HG03457 (cell line): ENCODE results near the gene TEX29.

Experiments used
- ATAC-seq: cut with Tn5 transposase; IDR thresholded peaks from one replicate; pipeline ENCODE4 v1.9.1; 2021; ENCODE audit warnings: moderate number of reproducible peaks; ENCODE audit not compliant: unreplicated experiment

The TEX29 gene

DNA sequence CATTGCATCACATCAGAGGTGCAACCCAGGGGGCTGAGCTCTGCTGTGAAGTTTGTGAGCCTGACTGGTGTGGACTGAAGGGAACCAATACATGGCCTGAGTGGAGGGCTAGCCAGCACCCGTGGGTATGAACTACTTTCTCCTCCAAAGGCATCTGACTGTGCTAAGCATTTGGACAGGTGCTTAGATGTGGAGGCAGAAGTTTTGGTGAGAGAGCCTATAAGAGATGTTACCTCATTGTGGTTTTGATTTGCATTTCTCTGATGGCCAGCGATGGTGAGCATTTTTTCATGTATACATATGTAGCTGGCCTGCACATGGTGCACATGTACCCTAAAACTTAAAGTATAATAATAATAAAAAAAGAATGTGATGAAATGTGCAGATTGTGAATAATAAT lies 46.9 kb downstream of the TEX29 start:
- no peak for ATAC-seq

DNA sequence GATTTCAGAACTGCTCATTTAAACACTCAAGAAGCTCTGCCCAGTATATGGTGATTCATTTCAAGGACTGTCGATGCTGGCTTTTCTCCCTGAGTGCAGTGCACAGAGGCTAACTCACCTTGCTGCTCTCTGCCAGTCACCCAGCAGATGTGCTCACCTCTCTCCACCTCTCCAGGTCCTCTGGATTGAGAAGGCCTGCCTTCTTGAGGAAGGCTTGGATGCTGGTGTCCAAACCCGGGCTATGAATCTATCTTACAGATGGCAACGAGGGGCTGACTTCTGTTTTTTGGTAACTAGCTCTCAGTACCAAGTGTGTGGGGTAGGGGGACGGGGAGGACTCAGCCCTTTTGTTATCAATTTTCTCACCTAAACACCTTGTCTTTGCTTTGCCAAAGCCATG lies 47.6 kb downstream of the TEX29 start:
- no peak for ATAC-seq

DNA sequence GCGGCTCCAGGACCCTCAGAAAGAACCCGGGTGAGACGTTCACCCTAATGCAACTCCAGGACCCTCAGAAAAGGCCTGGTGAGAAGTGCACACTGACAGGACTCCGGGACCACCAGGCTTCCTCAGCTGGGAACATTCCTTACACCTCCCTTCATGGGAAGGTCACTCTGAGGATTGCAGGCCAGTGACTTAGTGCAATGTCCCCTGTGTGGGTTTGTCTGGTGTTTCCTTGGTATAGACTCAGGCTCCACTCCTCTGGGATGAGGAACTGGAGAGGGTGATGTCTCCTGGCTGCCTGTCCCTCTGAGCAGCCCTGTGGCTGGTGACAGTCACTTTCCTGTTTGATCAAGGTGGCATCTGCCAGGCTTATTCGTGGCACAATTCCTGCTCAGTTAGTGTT lies 49.7 kb downstream of the TEX29 start:
- no peak for ATAC-seq

DNA sequence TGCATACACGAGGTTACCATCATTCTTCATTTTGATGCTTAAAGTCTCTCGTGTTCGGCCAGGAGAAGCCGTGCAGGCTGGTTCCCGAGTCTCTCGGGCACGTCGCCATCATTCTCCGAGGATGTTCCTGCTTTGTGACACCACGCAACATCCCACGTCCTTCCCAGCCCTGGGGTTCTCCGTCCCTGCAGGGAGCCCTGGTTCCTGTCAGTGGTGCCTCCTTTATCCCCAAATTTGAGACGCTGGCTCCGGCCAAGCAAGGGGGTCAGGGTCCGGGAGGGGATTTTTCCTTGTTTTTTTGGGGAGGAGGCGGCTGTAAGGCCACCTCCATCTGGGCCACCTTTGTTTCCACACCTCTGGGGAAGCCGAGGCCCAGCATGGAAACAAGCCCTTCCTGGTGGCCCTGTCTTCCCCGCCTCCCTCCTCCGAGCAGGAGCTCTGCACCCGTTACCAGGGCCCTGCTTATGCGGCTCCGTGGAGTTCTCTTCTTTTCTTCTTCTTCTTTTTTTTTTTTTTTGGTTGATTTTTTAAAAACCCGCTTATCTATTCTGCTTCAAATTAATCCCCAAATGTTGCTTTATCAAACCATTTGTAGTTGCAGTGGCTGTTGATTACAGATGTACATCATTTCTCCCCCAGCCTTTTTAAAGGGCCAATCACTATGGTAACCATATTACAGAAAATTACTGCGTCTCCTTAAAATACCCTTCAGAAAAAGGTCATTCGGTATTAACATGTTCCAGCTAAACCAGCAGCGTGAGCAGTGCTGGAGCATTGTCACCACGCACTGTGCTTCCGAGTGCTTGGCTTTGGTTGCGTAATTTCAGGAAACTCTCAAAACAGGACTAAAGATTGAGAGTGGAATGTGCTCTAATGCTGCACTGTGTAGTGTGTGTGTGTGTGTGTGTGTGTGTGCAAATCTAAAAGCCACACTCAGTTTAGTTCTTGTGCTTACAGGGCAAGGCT lies 50.4 kb downstream of the TEX29 start:
- no peak for ATAC-seq

DNA sequence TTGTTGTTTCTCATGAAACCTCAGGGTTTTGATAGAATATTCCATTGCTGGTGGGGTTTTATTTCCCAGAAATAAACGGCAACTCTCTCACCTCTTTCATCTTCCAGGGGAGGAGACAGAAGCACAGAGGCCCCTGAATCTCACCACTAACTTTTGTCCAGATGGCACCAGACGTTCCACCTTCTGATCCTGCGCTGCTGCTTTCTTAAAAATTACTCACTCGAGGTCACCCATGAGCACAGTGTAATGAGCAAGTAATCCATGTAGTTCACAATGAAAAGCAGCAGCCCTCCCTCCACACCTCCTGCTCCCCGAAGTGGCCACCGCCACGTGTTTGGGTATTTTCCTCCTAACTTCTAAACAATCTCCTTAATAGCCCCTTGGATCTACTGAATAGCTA lies 51.3 kb downstream of the TEX29 start:
- ATAC-seq: no peak

DNA sequence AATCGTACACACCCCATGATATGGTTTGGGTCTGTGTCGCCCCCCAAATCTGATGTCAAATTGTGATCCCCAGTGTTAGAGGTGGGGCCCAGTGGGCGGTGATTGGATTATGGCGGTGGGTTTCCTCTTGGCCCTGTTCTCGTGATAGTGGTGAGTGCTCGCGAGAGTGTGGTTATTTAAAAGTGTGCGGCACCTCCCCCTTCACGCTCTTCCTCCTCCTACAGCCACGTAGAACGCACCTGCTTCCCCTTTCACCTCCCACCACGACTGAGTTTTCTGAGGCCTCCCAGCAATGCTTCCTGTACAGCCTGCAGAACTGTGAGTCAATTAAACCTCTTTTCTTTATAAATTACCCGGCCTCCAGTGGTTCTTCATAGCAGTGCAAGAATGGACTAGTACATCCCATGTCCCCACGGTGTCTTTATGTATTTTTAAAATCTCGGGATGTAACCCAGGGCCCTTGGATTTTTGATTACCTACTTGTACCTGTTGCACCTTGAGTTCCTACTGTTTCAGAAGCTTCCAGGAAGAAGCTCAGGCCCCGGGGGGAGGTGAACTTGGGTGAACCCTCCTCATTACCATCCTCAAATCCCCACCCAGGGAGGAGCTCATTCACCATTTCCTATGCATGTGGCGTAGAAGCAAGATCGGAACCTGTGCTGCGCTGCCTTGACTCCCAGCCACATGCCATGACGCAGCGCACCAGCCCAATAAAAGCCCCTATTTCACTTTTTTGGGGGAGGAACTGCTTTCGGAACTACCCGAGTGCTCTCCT lies 52.4 kb downstream of the TEX29 start:
- ATAC-seq: no peak

DNA sequence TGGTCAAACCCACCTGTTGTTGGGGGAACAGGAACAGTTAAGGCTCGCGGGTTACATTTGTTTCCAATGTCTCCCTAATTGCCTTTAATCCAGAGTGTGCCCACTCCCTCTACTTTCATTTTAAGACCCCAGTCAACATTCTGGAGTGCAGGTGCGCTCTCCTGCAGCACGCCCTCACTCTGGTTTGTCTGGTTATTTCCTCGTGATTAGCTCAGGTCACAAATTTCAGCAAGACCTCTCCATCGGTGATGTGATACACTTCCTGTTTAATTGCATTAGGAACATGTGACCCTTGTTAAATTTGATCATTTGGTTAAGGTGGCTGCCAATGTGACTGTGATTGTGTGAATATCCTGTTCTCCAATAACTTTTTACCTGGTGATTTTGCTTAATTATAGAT lies 53.0 kb downstream of the TEX29 start:
- no peak for ATAC-seq

DNA sequence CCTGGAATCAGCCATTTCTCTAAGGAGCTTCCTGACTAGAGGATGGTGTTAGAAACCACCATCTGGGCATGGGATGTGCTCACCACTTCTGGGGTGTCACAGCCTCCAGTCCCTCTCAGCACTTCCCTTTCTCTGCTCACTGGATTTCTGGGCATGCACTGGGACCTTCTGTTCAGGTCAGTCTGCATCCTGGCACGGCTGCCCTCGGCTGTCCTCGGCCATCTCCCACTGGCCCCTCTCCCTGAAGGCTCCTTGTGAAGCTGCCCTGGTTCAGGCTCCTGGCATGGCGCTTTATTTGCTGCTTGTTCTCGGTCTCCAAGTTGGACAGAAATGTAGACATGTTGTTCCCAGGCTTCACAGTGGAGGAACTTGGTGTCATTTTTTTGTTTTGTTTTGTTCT lies 60.0 kb downstream of the TEX29 start:
- no peak for ATAC-seq

DNA sequence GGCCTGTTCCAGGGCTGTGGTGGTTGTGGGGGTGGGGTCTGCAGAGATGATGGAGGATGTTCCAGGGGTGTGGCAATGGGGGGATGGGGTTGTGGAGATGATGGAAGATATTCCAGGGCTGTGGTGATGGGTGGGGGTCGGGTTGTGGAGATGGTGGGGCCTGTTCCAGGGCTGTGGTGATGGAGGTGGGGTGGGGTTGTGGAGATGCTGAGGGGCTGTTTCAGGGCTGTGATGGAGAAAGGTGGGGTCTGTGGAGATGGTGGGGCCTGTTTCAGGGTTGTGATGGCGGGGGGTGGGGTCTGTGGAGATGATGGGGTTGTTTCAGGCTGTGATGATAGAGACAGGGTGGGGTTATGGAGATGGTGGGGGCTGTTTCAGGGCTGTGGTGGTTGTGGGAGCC lies 62.0 kb downstream of the TEX29 start:
- ATAC-seq: no peak

DNA sequence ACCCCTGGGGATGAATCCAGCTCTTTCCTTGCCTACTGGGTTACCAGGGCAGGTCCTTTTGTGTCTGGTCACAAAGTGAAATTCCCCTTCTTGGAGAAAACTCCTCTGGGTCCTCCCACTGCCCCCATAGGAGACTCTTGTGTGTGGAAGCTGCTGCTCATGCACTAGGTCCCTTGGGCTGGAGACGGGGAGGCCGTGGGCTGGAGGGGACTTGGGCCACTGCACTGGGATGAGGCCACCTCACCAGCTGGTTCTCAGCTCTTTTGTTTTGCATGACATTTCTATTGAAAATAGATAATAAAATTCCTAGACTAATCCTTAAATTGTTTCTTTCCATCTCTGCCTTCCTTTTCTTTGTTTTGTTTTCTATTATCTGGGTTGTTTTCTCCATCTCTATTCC lies 62.4 kb downstream of the TEX29 start:
- ATAC-seq: no peak

DNA sequence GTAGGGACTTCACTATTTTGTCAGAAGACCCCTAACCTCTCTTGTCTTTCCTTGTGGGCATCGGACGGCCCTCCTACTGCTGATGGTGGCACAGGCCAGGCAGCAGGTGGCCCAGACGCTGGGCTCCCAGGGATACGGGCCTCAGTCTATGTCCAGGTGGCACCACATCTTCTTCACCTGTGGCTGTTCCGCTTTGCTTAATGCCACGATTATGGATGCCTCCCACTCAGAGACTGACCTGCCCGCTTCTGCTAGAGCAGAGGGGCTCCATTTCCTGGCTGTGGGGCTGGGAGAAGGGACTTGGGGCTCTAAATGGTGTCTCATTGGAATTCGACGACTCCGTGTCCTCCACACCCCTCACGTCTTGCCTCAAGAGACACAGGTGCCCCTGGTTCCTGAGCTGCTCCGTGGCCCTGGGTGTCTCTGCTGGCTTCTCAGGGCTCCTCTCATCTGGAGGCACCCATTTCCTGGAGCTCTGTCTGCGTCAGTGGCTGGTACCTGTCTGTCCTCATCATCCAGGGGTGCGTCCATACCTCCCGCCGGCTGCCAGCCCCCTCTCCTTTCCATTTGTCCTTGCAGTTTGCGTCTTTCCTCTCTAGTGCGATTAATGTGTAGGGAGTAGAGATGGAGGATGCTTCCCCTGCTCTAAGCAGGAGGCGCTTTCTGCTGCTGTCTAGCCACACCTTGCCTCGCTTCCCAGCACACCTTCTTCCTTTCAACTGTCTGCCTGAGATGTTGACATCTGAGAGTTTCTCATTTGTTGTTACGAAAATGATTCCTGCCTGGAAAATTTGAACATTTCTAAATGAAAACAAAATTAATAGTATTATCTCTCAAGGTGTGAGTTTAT lies 63.4 kb downstream of the TEX29 start:
- no peak for ATAC-seq

DNA sequence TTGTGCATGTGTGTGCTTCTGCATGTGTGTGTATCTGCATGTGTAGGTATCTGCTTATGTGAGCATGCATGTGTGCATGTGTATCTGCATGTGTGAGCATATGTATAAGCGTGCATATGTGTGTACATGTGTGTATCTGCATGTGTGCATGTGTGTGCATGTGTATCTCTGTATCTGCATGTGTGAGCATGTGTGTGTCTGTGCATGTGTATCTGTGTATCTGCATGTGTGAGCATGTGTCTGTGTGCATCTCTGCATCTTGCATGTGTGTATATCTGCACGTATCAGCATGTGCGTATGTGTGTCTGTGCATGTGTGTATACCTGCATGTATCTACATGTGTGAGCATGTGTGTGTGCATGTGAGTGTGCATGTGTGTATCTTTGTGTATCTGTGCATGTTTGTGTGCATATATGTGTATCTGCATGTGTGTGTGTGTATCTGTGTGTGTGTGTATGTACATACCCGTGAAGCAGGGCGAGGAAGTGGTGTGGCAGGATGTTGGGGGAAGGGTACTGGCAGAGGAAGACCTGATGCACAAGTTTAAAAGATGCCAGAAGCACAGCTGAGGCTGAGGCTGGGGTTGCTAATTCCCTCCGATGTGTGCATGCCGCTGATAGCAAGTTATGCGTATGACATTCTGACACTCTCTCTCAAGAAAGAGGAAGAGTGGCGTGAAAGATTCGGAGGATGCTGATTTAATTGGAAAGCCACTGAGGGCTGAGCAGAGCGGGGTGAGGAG lies 64.2 kb downstream of the TEX29 start:
- no peak for ATAC-seq

DNA sequence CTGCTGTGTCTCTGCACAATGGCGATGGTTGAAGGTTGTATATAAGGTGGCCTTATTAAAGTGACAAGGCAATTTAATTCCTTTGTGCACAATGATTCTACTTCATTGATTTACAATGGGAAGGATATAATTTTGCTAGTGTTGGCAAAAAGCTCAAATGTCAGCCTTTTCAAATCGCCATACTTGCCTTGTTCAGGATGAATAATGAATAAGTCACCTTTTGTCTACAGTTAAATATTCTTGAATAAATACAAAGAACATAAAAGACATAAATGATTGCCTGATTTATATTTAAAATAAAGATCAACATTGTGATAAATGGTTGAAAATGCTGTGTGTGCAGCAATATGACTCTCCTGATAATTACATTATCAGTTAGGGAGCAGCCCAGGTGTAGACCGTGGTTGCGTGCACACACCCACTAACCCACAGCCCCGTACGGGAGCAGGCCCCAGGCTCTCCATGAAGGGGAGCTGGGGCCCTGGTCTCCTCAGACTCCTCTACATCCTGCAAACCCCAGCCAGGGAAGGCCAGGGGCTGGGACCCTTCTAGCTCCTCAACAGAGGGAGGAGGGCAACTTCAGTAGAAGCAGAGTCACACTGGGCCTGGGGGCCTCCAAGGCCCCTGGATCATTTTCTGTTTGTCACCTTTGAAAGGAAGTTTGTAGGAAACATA lies 64.9 kb downstream of the TEX29 start:
- no peak for ATAC-seq

DNA sequence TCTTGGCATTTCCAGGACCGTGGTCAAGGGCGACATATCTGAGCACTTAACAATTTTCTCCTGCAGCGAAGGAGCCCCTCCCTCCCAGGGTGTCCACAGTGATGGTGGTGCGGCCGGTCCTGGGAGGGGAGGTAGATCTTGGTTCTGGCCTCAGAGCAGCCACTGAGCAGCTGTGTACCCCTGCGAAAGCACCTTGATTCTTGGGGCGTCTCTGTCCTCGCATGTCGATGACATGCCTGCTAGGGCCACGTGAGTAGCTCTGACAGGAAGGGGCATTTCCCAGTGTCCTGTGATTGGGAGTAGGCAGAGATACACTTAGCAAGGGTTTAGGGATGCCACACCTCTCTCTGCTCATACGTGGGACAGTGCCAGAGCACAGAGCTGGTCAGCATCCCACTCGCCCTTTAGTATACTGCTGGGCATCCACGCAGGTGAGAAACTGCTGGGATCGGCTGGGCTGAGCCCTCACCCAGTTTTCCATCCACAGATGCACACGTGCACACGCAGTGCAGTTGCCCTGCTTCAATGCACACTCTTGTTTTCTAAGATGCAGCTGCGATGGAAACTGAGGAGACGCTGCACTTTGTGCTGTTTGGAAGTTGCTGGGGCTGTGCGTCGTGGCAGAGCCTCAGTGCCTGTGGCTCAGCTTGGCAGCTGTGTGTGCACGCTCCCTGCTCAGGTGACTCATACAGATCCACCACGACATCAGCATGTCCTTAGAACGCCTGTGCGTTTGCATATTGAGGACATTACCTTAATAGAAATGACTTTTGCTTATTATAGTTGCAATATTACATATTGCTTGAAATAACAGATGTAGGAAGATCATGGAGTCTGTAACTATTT lies 66.8 kb downstream of the TEX29 start:
- ATAC-seq: no peak

DNA sequence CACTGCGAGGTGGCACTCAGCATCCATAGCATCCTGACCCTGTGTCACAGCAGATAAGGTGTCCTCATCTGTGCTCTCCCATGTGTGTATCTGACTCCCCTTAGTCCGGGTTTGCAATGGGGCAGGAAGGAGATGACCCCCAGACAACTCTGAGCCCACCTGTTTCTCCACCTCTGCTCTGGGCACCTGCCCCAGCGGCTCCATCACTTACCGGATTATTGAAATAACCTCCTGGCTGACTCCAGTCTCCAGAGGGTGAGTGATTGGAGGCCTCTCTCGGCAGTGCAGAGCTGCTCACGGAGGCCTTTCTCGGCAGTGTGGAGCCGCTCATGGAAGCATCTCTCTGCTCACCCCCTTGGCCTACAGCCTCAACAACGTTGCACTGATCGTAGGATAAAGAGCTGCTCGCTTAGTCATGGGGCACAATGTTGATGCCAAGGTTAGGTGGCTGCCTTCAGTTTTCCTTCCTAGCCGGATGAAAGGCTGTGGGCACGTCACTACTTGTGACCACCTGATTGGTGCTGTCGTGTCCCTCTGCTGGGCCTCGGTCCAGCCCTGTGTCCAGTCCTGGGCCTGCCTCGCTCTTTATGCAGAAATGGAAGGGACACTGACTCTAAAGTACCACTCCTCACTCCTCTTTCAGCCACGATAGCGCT lies 67.6 kb downstream of the TEX29 start:
- ATAC-seq: no peak

DNA sequence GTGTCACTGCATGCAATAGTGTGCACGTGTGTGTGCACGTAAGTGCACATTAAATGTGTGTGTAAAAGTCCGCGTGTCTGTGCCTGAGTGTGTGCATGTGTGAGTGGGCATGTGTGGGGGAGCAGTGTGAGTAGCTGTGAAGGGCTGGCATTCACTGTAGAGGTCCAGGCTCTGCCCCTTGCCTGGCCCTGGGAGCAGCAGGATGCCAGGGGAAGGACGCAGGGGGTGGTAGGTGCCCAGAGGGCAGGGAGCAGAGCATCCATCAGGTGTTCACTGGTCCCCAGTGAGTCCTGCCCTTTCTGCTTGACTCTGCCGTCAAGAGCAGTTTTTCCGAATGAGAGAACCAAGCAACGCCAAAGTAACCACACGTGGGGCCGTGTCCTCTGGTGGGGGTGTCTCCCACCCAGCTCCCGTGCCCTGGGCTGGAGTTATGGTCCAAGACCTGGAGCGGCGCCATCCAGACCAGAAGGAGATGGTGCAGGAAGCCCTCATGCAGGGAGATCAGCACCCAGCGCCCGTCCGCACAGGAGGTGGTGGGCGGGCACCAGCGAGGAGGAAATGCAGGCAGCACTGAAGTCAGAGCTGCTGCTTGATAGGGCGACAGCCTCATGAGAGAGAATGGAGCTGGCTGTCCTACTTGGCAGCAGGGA lies 68.5 kb downstream of the TEX29 start:
- ATAC-seq: no peak

DNA sequence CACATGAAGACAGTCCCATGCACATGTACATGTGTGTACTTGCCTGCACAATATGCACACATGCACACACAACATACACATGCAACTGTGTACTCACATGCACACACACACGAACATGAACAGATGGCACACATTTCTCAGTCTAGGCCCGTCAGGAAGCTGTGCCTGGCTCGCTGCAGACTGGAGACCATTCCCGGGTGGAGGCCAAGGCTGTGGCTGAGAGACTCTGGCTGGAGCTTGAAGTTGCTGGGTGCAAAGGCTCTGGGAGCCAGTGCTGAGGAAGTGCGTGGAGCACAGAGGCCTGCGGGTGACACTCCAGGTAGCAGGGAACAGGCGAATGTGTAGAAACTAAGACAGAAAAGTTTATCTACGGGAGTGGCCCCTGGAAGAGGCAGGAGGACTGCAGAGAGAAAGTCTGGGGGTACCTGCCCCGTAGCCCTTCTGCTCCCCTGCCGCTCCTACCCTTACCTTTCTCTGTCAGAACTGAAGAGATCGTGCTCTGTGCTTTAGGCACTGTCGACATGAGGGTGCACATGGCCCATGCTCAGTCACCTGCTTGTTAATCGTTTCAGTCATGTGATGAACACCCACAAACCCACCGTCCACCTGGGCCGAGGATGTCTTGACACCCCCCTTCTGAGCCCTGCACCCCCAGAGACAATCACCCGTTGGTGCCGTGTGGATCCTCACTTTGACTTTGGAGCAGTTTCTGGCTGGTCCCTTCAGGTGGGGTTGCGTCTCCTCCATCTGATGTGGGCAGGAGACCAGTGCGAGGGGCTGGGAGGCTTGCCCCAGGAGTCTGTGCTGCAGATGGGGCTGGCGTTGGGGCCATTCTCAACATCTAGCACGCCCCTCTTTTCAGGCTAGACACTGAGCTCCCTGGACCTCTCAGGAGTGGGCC lies 69.4 kb downstream of the TEX29 start:
- ATAC-seq: no peak
